NCI-H345 (cell line): Measurements from ENCODE around the gene PACS2.

ENCODE experiments used
- DNase-seq: peaks from one replicate; lab custom pipeline; 2025; lab: John Stamatoyannopoulos, UW

Gene PACS2

GRCh38 chr14:105408592-105408991 is 94.0 kb downstream of the PACS2 start:
- DNase-seq = no peak

- no peak for DNase-seq
These were observed 94.8 kb downstream of the PACS2 start for GRCh38 chr14:105409364-105409763.

DNA sequence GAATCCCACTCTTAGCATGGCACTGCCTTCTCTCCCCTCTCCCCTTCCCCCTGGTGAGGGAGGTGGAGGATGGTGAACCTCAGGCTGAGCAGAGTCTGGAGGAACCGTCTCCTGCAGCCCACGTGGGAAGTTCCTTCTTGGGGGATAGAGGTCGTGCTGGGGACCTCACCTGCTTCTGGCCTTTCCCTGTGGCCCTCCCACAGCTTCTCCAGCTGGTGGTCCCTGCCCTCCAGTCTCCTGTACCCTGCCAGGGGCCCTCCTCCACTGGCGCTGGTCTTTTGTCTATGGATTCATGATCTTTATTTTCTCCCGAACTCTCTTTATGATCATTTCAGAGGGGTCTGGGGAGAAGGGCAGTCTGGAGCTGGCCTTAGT is 96.1 kb downstream of the PACS2 start:
- no peak for DNase-seq

GRCh38 chr14:105411017-105411941 is 96.7 kb downstream of the PACS2 start:
- DNase-seq = peak; percentile 56

GRCh38 chr14:105411985-105412770 is 97.6 kb downstream of the PACS2 start:
- DNase-seq = no peak

DNA sequence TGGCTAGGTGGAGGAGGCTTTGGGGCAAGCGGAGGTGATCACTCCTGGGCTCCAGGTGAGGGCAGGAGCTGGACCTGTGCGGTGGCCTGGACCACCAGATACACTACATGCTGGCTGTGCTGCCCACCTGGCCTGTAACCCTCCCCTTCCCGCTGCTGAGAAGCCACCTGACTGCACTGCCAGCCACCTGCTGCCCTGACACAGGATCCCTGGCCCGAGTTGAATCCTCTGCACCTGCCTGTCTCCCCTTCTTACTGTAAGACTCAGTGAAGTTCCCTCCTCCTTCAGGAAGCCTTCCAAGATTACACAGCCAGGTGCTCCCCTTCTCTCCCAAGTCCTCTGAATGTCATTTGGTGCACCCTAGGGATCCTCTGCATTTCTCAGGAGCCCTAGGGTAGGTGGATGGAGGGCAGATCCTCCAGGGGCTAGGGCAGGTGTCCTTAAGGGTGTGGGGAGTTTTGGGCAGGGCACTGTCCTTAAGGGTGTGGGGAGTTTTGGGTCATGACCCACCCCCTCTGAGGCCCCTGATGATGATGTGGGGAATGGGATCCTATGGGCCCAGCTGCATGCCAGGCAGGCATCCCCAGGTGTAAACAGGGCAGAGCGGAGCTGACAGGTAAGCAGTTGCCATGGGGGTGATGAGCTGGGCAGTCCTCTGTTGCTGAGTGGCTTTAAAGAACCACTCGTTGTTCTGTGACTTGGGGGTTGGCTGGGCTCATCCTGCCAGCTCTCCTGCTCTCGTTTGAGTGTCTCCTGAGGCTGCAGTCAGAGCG is 98.4 kb downstream of the PACS2 start:
- no peak for DNase-seq

DNA sequence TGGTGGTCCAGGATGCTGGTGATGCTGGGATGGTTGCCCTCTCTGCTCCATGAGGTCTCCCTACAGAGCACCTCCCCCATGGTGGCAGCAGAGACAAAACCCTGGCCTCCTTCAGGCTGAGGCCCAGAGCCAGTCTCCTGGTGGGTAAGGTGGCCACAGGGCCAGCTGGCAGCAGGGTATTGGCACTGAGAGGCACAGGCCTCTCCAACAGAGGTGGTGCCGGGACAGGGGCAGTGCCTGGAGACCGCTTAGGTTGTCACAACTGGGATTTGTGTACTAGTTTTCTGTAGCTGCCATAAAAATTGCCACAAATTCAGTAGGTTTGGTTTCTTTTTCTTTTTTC is 99.0 kb downstream of the PACS2 start:
- no peak for DNase-seq

DNA sequence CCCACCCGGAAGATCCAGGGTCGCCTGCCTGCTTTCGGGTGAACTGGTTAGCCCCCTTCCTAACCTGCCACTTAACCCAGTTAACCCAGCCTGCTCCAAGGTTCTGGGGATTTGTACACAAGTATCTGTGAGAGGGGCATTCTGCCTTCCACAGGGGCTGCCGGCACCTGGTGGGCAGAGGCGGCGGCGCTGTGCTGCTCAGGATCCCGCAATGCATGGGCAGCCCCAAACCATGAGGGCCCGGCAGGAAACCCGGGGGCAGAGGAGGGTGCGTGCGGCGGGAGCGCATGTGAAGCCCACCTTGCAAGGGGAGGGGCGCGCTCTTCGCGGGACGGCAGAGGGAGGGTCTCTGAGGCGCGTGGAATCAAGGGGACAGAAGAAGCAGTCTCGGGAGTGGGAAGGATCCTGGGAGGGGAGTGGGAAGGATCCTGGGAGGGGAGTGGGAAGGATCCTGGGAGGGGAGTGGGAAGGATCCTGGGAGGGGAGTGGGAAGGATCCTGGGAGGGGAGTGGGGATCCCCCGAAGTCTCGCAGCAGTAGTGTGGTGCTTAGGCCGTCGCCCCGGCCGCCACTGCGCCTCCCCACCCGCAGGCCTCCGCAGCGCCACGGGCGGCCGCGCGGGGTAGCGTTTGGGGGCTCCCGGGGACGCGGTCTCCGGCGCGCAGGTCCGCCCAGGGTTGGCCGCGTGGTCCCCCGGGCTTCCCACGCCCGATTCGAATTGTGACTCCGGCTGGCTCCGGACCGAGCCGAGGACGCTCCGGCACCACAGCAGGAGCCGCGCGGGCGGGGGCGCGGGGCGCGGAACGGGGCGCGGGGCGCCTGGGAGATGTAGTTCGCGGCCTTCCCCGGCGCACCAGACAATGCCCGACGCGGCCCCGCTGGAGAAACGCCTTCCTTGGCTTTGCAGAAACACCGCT is 100.2 kb downstream of the PACS2 start:
- peak; percentile 68 for DNase-seq

GRCh38 chr14:105415481-105416428 is 101.2 kb downstream of the PACS2 start:
- DNase-seq = no peak

- DNase-seq = no peak
These were observed 102.1 kb downstream of the PACS2 start for GRCh38 chr14:105416671-105417070.

DNA sequence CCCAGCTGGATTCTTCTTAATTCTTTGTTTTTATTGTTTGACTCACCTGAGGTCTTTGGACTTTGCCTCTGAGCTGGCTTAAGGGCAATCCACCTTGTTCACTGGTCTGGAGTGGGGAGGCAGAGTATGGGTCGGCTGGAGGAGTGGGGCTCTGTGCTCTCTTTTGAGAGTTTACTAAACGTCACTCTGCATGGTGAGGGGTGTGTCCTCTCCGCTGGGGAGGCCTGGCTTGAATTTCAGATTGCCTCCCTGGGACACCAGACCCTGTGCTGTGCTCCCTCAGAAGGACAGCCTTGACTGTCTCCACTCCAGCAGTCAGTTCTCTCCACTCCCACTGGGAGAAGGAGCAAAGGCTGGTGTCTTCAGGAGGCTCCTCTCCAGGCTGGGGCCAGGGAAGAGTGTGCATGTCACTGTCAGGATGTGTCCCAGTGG is 103.2 kb downstream of the PACS2 start:
- DNase-seq = no peak

GRCh38 chr14:105418269-105419194 is 104.0 kb downstream of the PACS2 start:
- no peak for DNase-seq

- peak; percentile 48 for DNase-seq
These were observed 104.9 kb downstream of the PACS2 start, which contains the start of gene MTA1 for GRCh38 chr14:105419195-105420091. Gene MTA1 (plus strand): TSS chr14:105419827. CDS start chr14:105420036, 209 bp downstream.

DNA sequence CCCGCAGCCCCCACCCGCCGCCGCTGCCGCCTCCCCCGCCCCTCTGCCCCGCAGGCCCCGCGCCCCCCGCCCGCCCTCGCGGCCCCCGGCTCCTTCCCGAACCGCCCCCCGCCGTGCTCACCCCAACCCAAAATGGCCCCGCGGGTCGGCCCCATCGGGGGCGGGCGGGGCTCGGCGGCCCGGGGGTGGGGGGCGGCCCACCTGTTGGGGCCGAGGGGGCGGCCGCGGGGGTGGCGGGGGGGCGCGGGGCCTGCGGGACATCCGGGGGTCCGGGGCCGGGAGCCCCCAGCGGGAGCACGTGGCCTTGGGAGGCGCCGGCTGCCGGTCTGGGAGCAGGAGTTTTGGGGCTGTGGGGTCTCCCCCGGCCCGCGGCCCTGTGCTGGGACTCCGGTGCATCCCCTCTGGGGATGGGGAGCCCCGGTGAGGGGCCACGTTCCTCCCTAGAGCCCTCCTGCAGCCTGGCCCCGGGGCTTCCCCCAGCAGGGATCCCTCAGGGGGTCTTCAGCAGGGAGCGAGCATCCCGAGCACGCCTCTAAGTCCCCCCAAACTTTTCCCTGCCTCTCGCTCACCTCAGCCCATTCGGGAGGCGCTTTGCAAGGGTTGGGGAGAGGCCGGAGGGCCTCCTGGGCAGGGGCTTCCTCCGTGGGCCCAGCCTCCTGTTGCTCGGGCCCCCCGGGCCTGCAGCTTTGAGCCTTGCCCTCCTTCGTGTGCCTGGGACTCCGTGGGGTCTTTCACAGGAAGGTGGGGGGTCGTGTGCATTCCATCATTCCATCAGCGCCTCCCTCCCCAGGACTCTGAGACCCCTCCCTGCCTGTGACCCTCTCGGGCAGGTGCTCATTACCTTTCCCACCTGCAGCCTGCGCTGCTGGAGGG is 105.8 kb downstream of the PACS2 start:
- DNase-seq = no peak

DNA sequence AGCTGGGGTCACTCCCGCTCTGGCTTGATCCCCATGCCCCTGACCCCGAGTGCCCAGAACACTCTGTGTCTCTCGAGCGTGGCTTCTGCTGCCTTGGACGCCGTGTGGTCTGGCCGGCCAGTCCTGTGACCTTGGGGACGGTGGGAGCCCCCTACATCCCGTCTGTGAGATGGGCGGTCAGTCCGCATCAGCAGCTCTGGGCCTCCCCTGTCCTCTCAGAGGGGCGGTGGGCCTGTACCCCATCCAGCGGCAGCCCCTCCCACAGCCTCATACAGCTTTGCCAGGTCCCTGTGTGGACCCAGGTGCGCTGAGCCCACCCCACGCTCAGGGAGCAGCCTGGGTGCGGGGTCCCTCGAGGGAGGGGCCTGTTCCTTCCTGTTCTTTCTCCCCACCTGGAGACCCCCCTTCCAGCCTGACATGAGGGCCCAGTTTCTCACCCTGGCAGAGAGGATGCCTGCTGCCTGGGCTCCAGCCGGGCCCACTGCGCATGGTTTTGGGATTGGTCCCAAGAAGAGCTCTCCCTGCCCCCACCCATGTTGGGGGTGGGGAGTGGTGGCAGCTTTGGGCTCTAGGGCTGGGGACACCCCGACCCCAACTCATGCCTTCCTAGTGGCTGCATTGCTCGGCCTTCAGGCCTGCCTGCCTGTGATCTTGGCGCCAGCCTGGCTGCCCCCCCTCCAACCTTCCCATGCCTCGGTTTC is 106.6 kb downstream of the PACS2 start:
- DNase-seq = no peak
